Left ventricle myocardium superior (tissue), 1 donor: Measurements from ENCODE around the gene DNAH14. TPM values are rescaled to one million over a fixed set of nuclear protein-coding genes. Genes with fewer than 3 reads are reported as not detected.

Experiments
- ATAC-seq: fragments of 200-7000 bp; cut with Tn5 transposase; one replicate; pipeline ENCODE4 v1.9.1; 2020; ENCODE audit warnings: mild to moderate bottlenecking, moderate library complexity
- DNase-seq: peaks from one replicate; pipeline ENCODE4 v3.0.0-alpha.2; 2020
- intact Hi-C: fragments of 100-400 bp; cut with micrococcal nuclease; formaldehyde crosslinking; loops from one replicate; pipeline ENCODE4 v1.11.0; 2022
- total RNA-seq: library from RNA; stranded (reverse); fragmentation: NEBNext Ultra II Directional; extraction: Animal tissue kit (Norgen Biotek cat#: 25700); gene quantifications from one replicate; pipeline ENCODE4 v1.2.1, GENCODE V29; 2021
- donor health status: DM: no; HTN: yes; CAD: no; lungs with severe emphysema.

The DNAH14 gene
- total RNA-seq, 1 donor from 2014 or later: 5.5 TPM

GRCh38 chr1:225430301-225430700 is 500.8 kb downstream of the DNAH14 start:
- no peak for ATAC-seq
- no peak for DNase-seq
- intact Hi-C loops: no loop called here

DNA sequence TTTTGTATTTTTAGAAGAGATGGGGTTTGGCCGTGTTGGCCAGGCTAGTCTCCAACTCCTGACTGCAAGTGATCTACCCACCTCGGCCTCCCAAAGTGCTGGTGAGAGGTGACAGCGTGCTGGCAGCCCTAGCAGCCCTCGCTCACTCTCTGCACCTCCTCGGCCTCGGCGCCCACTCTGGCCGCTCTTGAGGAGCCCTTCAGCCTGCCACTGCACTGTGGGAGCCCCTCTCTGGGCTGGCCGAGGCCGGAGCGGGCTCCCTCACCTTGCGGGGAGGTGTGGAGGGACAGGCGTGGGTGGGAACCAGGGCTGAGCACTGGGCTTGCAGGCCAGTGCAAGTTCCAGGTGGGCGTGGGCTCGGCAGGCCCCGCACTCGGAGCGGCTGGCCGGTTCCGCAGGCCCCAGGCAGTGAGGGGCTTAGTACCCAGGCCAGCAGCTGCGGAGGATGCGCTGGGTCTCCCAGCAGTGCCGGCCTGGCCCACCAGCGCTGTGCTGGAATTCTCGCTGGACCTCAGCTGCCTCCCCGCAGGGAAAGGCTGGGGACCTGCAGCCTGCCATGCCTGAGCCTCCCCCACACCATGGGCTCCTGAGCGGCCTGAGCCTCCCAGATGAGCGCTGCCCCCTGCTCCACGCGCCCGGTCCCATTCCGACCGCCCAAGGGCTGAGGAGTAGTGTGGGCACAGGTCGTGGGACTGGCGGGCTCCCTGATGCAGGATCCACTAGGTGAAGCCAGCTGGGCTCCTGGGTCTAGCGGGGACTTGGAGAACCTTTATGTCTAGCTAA is 501.8 kb downstream of the DNAH14 start:
- no peak for ATAC-seq
- no peak for DNase-seq
- intact Hi-C loops: no loop called here

GRCh38 chr1:225434046-225434445 is 504.6 kb downstream of the DNAH14 start:
- no peak for ATAC-seq
- intact Hi-C loops: no loop called here
- no peak for DNase-seq

- ATAC-seq: no peak
- intact Hi-C loops: no loop called here
- no peak for DNase-seq
Measured at GRCh38 chr1:225435076-225435475, 505.6 kb downstream of the DNAH14 start.

- ATAC-seq: no peak
- intact Hi-C loops: no loop called here
- DNase-seq: no peak
Measured at GRCh38 chr1:225435487-225435886, 506.0 kb downstream of the DNAH14 start.

DNA sequence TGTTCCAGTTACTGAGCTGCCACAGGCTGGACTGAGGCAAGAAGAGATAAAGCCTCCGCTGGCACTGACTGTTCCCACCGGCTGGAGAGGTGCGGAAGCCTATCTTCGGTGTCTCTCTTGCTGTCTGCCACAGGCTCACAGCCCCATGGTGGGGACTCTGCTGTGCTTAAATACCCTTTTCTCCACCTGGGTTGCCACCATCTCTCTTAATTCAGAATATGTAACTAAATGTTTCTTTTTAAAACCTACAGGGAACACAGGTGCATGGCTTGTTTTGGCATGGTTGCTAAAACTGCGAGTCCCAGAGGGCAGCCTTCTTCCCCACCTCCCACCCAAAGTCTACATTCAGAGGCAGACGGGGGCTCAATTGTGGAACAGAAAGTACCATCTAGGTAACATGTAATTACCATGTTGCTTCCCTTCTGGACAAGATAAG is 506.5 kb downstream of the DNAH14 start:
- ATAC-seq: peak; percentile 93
- intact Hi-C loops: no loop called here
- peak; percentile 44 for DNase-seq

- intact Hi-C loops: no loop called here
Measured at GRCh38 chr1:225437710-225438437, 508.4 kb downstream of the DNAH14 start.

DNA sequence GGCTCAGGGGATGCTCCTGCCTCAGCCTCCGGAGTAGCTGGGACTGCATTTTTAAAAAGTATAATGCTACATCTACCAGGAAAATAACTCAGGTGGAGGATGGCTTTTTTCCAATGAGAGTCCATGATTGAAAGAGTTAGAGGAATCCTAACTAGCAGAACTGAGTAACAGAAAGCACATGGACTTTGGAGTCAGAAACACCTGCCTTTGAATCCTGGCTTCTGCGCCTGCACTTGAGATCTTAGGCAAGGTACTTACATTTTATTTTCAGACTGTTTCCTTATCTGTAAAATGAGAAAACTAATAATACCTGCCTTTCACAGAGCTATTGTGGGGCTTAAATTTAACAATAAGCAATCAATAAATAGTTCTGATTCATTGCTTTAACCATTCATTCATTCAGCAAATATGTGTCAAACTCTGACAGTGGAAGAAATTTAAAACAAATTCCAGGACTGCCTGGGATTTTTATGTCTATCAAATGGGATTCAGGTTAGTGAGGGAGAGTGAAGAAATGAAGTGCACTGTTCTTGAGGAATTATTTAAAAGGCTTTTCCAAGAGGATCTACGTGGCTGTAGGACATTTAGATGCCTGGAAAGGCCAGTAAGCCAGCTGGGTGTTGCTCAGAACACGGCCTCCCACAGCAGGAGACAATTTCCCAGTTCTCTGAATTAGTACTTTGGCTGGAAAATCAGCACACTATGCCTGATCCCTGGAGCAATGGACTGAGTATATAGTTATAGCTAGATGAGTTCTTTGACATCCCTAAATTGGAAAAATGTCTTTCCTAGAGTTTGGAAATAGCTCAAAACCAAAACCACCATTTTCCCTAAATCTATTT is 511.1 kb downstream of the DNAH14 start:
- ATAC-seq (no peak), DNase-seq (no peak)
- intact Hi-C loops: no loop called here

More at GRCh38 chr1:225437710-225438437, 508.4 kb downstream of the DNAH14 start:
- no peak for DNase-seq
- ATAC-seq: no peak

DNA sequence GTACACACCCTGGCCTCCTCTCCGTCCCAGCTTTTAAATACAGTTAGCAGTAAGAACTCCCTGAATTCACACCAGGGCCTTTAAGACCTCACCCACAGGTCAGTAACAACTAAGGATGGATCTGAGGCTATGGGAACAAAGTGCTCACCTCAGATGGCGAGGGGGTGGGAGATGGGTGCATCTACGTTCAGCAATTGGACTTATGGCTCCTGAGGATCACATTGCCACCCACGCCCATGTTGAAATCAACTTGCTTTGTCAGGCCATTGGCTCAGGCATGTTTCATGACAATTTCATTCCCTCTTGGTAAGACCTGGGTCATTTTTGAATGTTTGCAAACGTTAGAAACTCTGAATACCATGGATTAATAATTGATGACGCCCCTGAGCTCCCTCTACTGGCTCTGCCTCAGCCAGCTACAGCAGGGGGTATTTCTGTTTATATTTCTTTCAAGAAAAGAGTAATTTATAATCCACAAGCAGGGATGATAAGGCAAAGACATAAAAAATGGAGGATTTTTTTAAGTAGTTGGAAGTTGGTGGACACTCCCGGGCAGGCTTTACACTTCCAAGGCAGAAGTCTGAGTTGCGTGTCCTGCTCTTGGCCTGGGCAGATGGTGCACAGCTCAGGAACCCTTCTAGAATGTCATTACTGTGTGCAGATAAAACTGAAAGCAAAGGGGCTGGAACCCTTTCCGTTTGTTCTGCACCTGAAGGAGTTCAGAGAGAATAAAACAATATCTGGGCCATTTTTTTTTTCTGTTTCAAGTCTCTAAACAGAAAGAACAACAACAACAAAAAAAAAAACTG is 512.0 kb downstream of the DNAH14 start:
- no peak for DNase-seq
- intact Hi-C loops: no loop called here
- ATAC-seq: no peak

- no peak for DNase-seq
- ATAC-seq: no peak
- intact Hi-C loops: no loop called here
Measured at GRCh38 chr1:225442123-225442505, 512.6 kb downstream of the DNAH14 start.

GRCh38 chr1:225445639-225446594 is 516.4 kb downstream of the DNAH14 start:
- ATAC-seq (no peak), DNase-seq (no peak)
- intact Hi-C loops: no loop called here

DNA sequence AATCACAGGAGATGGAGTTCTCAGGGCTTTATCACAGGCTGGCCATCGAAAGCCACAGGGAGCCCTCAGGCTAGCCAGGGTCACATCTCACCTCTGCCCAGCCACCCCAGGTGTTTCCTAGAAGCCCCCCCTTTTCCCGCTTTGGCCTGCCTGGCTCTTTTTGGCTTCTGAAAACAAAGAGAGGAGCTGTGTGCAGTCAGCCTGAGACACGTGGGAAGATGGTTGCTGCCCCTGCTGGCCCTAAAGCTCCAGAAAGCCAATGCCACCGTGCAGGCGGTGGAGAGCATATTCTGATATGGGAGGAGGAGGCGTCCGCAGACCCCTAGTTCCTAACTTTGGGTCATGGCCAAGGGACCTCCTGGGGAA is 517.1 kb downstream of the DNAH14 start:
- ATAC-seq (no peak), DNase-seq (no peak)
- intact Hi-C loops: no loop called here

GRCh38 chr1:225446981-225447615 is 517.6 kb downstream of the DNAH14 start:
- intact Hi-C loops: no loop called here
- DNase-seq (no peak), ATAC-seq (no peak)

GRCh38 chr1:225447650-225448089 is 518.2 kb downstream of the DNAH14 start:
- ATAC-seq (peak; percentile 34), DNase-seq (no peak)
- intact Hi-C loops: no loop called here

GRCh38 chr1:225448146-225448805 is 518.8 kb downstream of the DNAH14 start:
- intact Hi-C loops: no loop called here
- DNase-seq (no peak), ATAC-seq (no peak)
